Erythroblast (primary cell): Measurements from ENCODE around the gene TUFM.
A peak's percentile ranks its signal among the peaks of the same experiment; 100 is the strongest.

Experiments used
- GATA1 ChIP-seq: IDR thresholded peaks from 2 replicates; pipeline ENCODE4 v1.6.1; 2011; ENCODE audit warnings: low read depth, mild to moderate bottlenecking, control low read depth, low read length, moderate library complexity
- POLR2A ChIP-seq: IDR thresholded peaks from 2 replicates; pipeline ENCODE4 v1.6.1; 2011; ENCODE audit warnings: mild to moderate bottlenecking, low read length

DNA sequence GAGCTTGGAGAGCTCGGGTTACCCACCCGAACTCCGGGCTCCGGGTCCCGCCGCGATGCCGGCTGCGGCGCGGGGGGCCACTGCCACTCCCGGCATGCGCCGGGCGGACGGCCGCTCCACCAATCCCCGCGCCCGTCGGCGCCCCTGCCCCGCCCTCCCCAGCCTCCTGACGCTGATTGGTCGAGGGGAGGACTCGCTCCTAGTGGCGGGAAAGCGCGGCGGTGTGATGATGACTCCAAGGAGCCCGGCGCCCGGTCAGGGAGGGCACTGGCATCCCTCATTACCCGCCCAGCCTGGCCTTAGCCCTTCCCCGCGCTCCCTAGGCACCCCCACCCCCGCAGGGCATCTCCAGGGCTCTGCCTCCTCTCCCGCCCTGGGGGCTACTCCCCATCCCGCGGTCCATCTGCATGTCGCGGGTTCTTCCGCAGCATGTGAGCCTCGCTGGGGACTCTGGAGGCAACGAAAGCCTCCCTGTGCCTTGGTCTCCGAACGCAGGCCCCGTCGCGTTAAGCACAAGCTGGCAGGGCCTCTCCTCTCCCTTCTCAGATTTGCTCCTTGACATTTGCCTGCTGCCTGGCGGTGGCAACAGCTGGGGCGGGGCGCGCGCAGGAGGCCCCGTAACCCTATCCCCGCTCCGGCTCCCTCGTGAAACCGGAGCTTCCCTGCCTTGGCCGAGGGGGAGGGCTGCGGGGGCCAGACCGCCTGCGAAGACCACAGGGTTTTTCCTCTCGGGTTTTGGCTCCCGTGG is 33.9 kb upstream of the TUFM start:
- peak; percentile 32 for TF ChIP-seq POLR2A
- no peak for TF ChIP-seq GATA1
